ENCODE measurements around the gene FBLN7. TPM values are rescaled to one million over a fixed set of nuclear protein-coding genes. Genes with fewer than 3 reads are reported as not detected.

FBLN7 gene
- total and polyA plus RNA-seq, 11 donors, result 0.23 to 2.9 (median 0.49) TPM; not detected in 1

DNA sequence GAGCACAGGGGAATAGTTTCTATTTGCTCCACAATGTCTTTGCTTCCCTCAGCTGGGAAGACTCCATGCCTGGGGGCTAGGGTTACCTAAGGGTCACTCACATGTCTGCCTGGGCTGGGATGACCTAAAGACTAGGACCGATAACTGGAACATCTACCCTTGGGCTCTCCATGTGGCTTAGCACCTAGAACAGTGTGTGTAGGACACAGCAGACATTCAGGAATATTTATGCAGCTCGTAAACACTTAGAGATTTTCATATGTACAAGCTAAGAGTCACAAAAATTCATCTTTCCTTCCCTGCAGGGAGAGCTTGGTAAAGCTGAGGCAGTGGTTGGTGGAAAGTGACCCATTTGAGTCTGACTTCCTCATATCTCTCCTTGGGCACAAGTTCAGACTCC is 55.8 kb downstream of the FBLN7 start:
- no peak overlapping the region for H3K4me3 ChIP-seq
- H3K36me3 ChIP-seq, result no peaks in the 10 kb centered on the region
- DNase-seq (no peak), ATAC-seq (no peak)
- no peak overlapping the region for H3K27ac ChIP-seq
- intact Hi-C loops (cut with DNase I), result no loop called here
- 95 to 98% (median 96%) methylated on average over 2 of the region's 2 CpGs for WGBS, 4 donors
- H3K9me3 ChIP-seq, result no peaks in the 10 kb centered on the region
- H3K4me1 ChIP-seq, result no peaks in the 10 kb centered on the region
- H3K27me3 ChIP-seq, result no peaks in the 10 kb centered on the region
- TF ChIP-seq POLR2A (IDR thresholded peaks at IDR 0.05), result no peak
- TF ChIP-seq, protein P1, sequence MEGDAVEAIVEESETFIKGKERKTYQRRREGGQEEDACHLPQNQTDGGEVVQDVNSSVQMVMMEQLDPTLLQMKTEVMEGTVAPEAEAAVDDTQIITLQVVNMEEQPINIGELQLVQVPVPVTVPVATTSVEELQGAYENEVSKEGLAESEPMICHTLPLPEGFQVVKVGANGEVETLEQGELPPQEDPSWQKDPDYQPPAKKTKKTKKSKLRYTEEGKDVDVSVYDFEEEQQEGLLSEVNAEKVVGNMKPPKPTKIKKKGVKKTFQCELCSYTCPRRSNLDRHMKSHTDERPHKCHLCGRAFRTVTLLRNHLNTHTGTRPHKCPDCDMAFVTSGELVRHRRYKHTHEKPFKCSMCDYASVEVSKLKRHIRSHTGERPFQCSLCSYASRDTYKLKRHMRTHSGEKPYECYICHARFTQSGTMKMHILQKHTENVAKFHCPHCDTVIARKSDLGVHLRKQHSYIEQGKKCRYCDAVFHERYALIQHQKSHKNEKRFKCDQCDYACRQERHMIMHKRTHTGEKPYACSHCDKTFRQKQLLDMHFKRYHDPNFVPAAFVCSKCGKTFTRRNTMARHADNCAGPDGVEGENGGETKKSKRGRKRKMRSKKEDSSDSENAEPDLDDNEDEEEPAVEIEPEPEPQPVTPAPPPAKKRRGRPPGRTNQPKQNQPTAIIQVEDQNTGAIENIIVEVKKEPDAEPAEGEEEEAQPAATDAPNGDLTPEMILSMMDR (IDR thresholded peaks at IDR 0.05), result no peak

DNA sequence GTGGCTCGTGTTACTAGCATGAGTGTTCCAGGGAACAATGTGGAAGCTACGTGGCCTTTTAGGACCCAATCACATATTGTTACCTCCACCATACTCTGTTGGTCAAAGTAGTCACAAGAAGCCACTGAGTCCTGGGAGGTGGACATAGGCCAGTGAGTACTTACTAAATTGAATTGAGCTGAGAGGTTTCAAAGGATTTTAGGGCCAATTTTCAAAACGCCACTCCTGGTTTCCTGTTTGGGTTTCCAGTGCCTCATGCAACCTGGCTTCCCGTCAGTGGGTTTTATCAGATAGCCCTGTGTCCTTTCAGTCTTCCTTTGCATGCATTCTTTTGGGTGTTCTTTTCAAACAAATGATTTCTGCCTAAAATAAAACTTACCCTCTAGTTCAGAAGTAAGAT is 56.3 kb downstream of the FBLN7 start:
- no peaks in the 10 kb centered on the region for H3K9me3 ChIP-seq
- H3K27me3 ChIP-seq, result no peaks in the 10 kb centered on the region
- no peak overlapping the region for H3K4me3 ChIP-seq
- intact Hi-C loops (cut with DNase I), result no loop called here
- H3K27ac ChIP-seq, result no peak overlapping the region
- no peaks in the 10 kb centered on the region for H3K4me1 ChIP-seq
- 79 to 86% (median 83%) methylated on average over 4 of the region's 4 CpGs for WGBS, 4 donors
- no peak for DNase-seq
- no peak for ATAC-seq
- TF ChIP-seq, protein P1 (IDR thresholded peaks at IDR 0.05), result no peak
- no peak for TF ChIP-seq POLR2A (IDR thresholded peaks at IDR 0.05)
- H3K36me3 ChIP-seq, result no peaks in the 10 kb centered on the region

DNA sequence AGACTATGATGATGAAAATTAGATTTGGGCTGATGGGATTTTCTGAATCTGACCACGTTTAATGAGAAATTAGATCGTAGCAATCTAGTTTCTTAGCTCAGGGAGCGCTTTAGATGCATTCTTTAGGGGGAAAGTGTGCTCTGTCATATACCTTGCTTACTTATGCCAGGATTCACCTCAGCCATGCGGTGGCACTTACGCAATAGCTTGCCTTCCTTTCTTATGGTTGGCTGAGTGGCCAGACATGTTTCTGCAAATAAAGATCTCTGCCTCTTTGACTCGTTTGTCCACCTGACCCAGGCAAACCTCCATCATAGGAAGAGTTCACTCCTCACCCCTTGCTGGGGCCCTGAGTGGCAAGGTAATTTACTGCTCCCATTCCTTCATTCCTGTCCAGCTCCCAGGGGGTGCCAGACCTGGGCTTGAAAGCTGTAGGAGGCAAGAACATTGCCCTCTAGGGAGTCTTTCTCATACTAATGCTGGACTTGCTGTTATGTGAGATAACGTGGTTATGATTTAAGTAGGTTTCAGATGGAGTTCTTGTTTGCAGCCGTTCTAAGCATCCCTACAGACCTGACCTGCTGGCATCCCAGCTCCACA is 57.1 kb downstream of the FBLN7 start:
- intact Hi-C loops (cut with DNase I), result no loop called here
- DNase-seq, result no peak
- H3K9me3 ChIP-seq, result no peaks in the 10 kb centered on the region
- H3K27me3 ChIP-seq, result no peaks in the 10 kb centered on the region
- H3K27ac ChIP-seq, result no peak overlapping the region
- TF ChIP-seq, protein P1 (IDR thresholded peaks at IDR 0.05), result no peak
- TF ChIP-seq POLR2A (IDR thresholded peaks at IDR 0.05), result no peak
- H3K4me1 ChIP-seq, result no peaks in the 10 kb centered on the region
- 89 to 91% (median 90%) methylated on average over 8 of the region's 8 CpGs for WGBS, 4 donors
- H3K36me3 ChIP-seq, result no peaks in the 10 kb centered on the region
- no peak for ATAC-seq
- no peak overlapping the region for H3K4me3 ChIP-seq

DNA sequence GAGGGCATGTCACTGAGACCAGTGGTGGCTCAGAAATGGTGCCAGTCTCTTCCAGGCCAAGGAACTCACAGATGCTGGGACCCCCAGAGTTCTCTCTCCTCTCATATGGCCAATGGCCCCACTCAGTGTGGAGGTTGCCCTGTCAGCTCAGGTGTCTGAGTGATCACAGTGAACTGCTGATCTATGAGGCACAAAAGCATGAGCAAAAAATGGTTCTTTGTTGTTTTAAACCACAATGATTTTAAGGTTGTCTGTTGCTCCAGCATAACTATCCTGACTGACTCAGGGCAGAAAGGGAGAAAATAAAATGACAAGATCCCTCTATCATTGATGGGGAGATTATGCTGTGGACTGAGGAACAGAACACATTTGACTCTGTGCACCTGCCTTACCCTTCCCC is 57.8 kb downstream of the FBLN7 start:
- intact Hi-C loops (cut with DNase I), result no loop called here
- H3K9me3 ChIP-seq, result no peaks in the 10 kb centered on the region
- H3K4me1 ChIP-seq, result no peaks in the 10 kb centered on the region
- no peak overlapping the region for H3K4me3 ChIP-seq
- no peak for TF ChIP-seq POLR2A (IDR thresholded peaks at IDR 0.05)
- TF ChIP-seq, protein P1 (IDR thresholded peaks at IDR 0.05), result no peak
- DNase-seq (no peak), ATAC-seq (no peak)
- no peaks in the 10 kb centered on the region for H3K27me3 ChIP-seq
- no peaks in the 10 kb centered on the region for H3K36me3 ChIP-seq
- H3K27ac ChIP-seq, result no peak overlapping the region

Data from heart left ventricle (tissue), 16 donors.